ENCODE measurements around the gene IGFL1.

DNA sequence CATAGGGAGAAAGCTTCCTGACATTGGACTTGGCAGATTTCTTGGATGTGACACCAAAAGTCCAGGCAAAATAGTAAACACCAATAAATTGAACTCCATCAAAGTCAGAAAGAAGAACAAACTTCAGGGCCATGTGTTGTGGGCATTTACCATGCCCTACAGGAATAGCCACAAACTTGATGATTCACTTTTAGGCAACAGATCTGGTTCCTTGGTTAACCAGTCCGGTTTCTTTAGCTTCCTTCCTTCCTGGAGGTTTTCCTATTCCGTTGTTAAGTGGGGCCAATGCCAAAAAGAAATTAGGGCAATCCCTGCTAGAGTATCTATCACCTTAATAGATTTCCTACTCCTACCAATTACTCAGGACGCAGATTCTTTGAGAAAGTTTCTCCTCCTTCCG lies 25.2 kb downstream of the IGFL1 start:
- TF ChIP-seq, protein P1, sequence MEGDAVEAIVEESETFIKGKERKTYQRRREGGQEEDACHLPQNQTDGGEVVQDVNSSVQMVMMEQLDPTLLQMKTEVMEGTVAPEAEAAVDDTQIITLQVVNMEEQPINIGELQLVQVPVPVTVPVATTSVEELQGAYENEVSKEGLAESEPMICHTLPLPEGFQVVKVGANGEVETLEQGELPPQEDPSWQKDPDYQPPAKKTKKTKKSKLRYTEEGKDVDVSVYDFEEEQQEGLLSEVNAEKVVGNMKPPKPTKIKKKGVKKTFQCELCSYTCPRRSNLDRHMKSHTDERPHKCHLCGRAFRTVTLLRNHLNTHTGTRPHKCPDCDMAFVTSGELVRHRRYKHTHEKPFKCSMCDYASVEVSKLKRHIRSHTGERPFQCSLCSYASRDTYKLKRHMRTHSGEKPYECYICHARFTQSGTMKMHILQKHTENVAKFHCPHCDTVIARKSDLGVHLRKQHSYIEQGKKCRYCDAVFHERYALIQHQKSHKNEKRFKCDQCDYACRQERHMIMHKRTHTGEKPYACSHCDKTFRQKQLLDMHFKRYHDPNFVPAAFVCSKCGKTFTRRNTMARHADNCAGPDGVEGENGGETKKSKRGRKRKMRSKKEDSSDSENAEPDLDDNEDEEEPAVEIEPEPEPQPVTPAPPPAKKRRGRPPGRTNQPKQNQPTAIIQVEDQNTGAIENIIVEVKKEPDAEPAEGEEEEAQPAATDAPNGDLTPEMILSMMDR (IDR thresholded peaks at IDR 0.05) = no peak
- TF ChIP-seq EZH2 (IDR thresholded peaks at IDR 0.05; ENCODE audit: borderline replicate concordance, insufficient read depth, low read depth, low read length, poor library complexity, severe bottlenecking) = no peak

All from B cell (primary cell).